Fibroblast of gingiva (primary cell): ENCODE results near the gene SNW1.
"Not testable (repeated sequence)": the region's sequence is repeated elsewhere in the genome, so short reads cannot be mapped to it uniquely, and the experiment has no call there.

Source experiments
- DNase-seq: peaks from one replicate; pipeline ENCODE4 v3.0.0-alpha.2; 2011; ENCODE audit warnings: low read depth

Gene SNW1

DNA sequence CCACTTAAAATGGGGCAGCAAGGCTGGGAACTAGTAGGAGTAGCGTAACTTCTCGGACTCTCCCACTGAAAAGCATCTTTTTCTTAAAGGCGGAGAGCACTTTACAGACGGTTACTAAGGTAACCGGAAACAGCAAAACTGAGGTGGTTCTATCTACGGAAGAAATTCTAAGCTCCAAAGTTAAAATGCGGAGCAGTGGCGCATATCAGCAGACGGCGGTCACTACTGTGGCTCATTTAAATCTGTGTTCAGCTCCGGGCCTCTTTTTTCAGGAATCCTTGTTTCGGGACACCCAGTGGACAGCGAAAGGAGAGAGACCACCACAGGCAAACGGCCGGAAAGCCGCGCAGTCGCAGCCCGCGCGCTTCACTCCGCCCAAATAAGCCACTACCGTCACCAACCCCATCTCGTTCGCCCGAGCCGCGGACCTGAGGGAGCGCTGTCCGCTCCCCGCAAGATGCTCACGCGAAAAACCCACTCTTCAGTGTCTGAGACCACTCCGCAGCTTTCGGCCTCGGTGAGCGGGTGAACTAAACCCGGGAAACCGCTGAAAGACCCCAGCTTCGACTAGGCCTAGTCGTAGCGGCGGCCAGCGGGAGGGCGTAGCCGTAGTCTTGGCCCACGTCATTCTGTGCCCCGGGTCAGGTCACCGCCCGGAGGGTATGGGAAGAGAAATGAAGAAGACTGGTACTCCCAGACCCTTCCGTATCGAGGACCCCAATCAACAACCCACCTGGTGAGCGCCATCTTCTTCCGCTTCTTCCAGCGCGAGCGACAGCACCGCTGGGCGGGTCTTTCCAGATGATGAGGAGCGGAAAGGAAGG is at the start of gene SNW1:
Gene SNW1 (minus strand): TSS at position 776 of the 824 bp plus-strand sequence. CDS start 29 bp downstream, at position 747.
- DNase-seq: peak; percentile 94

DNA sequence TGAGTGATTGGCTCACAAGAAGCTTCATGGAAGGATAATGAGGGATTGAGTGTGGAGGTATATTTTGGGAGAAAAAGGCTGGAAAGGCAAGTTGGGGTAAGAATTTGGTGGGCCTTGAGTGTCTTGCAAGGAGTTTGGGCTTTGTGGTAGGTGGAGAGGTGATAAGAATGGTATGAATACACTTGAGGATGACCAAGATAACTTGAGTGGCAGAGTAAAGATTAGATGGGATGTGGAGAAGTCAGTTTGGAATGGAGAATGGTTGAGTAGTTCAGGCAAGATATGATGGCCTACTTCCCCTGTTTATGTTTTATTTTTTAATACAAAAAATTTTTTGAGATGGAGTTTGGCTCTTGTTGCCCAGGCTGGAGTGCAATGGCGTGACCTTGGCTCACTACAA is 48.1 kb upstream of the SNW1 start:
- DNase-seq: no peak

DNA sequence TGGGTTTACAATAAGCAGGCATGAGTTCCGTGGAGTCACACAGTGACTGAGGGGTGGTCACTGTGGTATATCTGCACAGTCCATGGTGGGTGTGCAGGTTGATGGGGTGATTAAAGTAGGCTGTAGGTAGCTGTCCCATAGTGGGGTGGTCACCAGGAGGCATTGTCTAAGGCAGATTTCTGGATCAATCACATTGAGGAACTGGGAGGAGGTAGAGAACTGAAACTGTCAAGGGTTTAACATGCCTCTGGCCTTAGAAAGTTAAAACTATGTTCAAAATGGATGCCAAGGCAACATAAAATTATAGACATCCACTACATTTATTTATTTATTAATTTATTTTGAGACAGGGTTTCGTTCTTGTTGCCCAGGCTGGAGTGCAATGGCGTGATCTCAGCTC is 47.3 kb upstream of the SNW1 start:
- no peak for DNase-seq

DNA sequence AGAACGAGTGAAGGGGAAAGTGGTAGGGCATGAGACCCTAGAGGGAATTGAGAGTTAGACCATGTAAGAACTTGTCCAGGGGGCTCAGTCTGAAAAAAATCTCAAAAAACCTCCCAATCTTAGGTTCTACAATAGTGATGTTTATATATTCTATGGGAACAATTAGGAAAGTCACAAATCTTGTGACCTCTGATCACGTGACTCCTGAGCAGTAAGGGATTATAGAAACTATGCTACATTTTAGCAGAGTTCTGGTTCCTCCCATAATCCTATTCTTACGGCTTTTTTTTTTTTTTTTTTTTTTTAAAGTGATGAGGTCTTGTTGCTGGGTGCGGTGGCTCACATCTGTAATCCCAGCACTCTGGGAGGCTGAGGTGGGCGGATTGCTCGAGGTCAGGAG is 44.8 kb upstream of the SNW1 start:
- no peak for DNase-seq

DNA sequence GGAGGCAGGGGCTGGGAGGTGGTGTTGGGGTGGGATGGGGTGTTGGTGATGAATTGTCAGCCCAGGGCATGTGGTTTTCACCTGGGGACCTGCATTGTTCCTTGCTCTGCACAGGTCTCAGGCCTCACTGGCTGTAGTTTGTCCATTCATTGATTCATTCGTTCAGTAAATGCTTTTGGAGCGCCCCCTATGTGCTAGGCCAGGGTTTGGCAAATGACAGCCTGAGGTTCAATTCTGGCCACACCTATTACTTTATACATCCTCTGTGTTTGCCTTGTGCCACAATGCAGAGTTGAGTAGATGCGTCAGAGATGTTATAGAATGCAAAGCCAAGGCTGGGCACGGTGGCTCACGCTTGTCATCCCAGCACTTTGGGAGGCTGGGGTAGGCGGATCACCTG is 43.6 kb upstream of the SNW1 start:
- DNase-seq: no peak

DNA sequence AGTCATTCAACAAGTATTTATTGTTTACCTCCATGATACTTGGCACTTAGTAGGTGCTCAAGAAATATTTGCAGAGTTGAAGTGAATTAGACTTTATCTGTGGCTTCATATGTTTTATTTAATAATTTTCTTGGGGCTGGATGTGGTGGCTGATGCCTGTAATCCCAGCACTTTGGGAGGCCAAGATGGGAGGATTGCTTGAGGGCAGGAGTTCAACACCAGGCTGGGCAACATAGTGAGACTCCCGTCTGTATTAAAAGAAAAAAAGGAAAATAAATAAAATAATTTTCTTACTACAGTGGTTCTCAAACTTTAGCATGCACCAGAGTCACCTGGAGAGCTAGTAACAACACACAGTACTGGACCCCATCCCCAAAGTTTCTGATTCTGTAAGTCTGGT is 39.9 kb upstream of the SNW1 start:
- DNase-seq: no peak

DNA sequence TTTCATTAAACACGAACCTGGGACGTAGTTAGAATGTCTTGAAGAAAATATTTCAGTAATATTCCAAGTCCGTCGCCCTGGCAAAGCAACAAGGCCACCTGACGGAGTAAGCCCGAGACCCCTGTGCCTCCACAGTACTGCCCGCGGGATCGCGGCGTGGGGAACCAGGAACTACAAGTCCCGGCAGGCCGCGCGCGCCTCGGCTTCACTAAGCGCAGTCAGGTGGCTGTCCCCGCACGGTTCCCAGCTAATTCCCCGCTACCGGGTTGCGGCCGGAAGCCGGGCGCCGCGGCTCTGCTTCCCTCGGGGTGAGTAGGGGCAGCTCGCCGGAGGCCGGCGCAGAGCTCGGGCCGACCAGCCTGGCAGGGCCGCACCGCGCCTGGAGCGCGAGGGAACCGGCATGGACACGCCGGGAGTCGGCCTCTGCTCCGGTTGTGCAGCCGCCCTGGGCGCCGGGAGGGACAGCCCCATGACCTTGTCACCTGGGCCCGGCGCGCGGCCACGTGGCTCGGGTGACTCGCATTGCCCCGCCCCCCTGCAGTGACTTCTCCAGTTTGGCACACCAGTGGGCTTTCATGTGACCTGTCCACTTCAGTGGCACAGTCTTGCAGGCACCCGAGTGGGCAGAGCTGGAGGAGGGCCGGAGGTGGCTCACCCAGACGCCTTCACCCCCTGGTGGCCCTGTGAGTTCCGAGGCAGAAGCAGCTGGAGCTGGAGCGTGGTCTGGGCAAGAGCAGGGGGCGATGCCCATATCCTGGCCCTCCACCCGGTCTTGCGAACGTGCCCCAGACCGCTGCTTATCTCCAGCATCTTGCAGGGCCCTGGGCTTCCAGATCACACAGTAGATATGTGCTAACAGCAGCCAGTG is 39.1 kb upstream of the SNW1 start, which contains the start of gene ADCK1:
Gene ADCK1 (plus strand): TSS at position 247 of the 868 bp plus-strand sequence. CDS start 18,870 bp downstream, outside the sequence.
- peak; percentile 74 for DNase-seq

DNA sequence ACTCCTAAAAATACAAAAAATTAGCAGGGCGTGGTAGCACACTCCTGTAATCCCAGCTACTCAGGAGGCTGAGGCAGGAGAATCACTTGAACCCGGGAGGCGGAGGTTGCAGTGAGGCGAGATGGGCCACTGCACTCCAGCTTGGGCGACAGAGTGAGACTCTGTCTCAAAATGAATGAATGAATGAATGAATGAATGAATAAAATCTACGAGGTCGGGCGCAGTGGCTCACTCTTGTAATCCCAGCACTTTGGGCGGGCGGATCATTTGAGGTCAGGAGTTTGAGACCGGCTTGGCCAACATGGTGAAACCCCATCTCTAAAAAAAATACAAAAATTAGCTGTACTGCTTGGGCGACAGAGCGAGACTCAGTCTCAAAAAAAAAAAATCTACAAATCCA is 38.5 kb upstream of the SNW1 start:
- not testable (repeated sequence) for DNase-seq

DNA sequence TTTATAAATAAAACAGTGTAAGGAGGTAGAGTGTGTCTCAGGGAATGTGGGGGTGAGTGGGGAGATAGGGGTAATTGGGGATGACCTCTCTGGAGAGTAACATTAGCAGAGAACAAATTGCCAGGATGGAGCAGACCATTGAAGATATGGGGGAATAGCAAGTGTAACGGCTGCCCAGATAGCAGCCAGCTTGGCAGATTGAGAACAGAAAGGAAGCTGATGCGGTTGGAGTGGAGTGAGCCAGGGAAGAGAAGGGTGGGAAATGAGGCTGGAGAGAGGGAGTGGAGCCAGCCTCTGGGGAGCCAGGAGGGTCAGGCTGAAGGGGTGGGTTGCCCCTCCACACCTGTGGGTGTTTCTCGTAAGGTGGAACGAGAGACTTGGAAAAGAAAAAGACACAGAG is 33.4 kb upstream of the SNW1 start:
- DNase-seq: no peak

DNA sequence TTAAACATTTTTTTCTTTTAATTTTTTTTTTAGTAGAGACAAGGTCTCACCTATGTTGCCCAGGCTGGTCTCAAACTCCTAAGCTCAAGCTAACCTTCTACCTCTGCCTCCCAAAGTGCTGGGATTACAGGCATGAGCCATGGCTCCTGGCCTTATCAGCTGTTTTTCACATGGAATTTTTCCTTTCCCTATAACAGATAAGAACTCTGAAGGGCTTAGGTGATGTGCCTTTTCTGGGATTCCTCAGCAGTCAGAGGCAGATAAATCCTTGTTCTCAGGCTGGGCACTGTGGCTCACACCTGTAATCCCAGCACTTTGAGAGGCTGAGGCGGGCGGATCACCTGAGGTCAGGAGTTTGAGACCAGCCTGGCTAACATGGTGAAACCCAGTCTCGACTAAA is 32.3 kb upstream of the SNW1 start:
- not testable (repeated sequence) for DNase-seq

DNA sequence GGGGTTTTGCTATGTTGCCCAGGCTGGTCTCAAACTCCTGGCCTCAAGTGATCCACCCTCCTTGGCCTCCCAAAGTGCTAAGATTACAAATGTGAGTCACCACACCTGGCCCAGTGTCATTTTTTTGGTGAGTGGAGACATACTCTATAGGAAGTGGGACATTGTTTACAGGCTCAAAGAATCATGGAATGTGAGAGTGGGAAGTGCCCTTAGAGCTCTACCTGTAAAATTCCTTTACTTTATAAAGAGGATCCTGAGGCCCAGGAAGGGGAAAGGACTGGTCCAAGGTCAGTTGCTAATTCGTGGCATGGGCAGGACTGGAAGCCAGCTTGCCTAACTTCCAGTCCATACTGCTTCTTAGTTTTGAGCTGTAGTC is 30.3 kb upstream of the SNW1 start:
- DNase-seq: no peak

DNA sequence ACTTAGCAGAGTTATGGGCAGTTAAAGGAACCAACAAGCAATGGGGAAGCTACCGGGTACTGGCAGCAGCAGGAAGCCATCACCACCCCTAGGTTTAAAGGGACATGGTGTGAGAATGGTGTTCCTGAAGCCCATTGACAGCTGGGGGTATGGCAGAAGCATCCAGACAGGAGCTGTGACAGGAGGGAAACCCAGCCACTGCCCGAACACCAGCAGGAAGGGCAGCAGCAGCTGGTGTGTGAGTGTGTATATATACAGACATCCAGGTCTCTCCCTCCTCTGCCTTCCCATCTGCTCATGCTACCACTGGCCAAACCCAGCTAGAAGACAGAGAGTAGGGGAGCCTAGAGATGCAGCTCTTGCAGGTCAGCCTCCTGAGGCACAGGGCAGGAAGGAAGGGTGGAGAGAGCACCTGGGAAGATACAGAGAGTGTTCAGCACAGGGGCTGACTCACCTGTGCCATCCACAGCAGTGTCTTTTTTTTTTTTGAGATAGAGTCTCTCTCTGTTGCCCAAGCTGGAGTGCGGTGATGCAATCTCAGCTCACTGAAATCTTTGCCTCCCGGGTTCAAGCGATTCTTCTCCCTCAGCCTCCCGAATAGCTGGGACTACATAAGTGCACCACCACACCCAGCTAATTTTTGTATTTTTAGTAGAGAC is 29.7 kb upstream of the SNW1 start:
- DNase-seq: no peak

DNA sequence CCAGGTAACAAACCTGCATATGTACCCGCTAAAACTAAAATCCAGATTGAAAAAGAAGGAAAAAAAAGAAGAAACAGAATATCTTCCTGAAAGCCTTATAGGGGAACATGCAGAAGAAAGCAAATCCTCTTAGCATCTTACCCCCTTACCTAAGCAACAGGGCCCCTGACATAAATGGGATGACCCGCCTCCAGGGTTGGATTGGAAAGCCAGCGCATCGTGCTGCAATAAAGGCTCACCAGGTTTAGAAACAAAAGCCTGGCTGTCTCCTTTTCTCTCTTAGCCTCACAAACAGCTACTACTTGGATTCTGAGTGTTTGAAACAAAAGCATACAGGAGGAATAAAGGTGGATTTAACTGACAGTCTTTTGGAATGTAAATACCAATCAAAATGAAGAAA is 25.2 kb upstream of the SNW1 start:
- DNase-seq: no peak

DNA sequence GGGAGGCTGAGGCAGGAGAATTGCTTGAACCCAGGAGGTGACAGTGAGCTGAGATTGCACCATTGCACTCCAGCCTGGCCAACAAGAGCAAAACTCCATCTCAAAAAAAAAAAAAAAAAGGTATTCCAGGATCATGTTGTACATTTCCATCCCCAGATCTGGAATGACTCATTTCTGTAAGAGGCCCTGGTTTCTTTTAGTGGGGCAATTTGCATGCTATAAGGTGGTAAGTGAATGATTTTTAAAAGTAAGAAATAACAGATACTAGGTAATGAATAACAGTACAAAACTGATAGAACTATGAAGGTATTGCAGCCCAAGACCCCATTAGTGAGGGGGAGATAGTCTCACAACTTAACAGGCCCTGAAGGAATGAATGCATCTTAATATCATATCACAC is 21.2 kb upstream of the SNW1 start:
- no peak for DNase-seq

DNA sequence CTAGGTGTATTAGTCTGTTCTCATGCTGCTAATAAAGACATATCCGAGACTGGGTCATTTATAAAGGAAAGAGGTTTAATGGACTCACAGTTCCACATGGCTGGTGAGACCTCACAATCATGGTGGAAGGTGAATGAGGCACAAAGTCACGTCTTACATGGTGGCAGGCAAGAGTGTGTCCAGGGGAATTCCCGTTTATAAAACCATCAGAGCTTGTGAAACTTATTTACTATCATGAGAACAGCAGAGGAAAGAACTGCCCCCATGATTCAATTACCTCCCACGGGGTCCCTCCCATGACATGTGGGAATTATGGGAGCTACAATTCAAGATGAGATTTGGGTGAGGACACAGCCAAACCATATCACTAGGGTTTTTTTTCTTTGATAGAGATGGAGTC is 13.0 kb upstream of the SNW1 start:
- not testable (repeated sequence) for DNase-seq

DNA sequence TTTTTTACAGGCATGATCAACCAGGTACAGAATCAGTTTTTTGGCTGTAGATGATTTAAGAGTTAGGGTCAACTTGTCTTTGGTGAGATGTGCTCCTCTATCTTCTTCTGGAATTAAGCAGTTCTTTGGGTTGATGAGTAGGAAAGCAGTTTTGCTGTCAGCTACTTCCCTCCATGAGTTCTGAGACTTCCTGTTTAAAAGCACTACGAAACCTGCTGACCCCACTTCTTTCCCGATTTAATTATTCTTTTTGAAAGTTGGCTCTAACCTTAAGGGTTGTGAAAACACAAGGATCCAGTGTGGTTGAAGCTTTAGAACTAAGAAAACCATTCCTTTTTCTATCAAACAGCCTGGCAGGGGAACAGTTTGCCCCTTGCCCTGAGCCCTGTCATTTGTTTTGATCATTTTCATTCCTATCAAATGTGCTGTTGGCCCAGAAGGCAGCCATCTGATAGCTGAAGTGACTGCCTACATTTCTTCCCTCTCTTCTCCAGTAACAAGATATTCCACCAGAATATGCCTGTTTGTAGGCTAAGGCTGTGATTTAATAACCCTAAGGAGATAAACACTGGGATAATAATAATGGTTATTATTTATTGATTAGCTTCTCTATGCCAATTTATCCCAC is 7.6 kb upstream of the SNW1 start:
- DNase-seq: not testable (repeated sequence)

DNA sequence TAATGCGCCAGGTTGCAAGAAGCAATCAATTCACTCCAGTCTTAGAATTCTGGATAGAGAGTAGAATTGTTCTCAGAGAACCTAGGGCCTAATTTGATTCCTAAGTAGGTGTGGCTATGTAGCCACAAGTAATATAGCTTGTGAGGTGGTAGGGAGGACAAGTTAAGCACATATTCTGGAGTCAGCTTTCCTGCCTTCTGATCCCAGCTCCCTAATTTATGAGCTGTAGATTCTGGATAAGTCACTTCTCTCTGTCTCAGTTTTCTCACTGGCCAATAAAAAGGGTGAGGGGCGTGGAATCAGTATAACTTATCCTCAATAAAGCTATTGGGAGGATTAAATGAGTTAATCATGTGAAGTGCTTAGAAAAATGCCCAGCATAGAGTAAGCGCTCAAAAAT is 3.0 kb upstream of the SNW1 start:
- DNase-seq: no peak

DNA sequence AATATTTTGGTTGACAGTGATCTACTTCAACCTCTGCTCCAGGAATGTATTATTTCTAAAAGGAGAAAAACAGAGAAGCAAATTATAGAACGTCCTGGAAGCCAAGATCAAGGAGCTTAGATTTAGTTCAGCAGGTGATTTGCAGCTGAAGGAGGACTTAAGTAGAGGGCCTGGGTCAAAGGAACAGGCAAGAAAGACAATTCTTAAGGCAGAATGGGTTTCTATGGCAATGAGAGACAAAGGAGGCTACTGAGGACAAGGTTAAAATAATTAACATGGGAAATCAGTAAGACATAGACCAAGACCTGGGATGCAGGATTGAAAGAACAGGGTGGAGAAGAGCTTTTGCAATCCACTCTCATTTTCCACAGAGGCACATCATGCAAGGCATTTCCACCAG is 2.4 kb upstream of the SNW1 start:
- no peak for DNase-seq

DNA sequence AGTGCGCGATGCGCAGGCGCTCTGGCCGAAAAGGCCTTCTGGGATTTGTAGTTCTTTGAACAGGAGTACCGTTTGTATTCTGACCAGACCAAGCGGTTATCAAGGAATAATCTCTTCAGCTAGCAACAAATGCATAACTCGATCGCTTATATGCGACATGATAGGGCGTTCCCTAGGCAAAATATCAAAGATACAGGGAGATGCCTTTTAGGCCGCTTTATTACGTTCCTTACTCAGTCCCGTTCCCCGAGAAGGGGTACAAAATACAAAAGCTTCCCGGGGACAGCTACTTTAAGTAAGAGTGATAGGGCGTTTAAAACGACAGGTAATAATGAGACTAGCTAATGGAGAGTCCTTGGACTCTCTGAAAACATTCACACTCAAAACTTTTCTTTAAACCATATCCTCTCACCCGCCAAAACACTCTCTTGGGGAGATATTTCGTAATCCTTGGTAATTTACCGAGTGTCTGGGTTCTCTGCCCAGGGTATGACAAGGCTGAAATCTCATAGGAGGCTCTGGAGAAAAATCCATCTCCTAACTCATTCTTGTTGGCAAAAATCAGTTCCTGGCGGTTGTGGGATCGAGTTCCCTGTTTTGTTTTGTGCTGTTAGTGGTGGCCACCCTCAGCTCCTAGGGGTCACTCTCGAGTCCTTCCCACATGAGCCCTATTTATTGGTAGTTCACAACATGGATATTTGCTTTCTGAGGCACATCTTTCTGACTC is 412 bp upstream of the SNW1 start:
- peak; percentile 86 for DNase-seq

DNA sequence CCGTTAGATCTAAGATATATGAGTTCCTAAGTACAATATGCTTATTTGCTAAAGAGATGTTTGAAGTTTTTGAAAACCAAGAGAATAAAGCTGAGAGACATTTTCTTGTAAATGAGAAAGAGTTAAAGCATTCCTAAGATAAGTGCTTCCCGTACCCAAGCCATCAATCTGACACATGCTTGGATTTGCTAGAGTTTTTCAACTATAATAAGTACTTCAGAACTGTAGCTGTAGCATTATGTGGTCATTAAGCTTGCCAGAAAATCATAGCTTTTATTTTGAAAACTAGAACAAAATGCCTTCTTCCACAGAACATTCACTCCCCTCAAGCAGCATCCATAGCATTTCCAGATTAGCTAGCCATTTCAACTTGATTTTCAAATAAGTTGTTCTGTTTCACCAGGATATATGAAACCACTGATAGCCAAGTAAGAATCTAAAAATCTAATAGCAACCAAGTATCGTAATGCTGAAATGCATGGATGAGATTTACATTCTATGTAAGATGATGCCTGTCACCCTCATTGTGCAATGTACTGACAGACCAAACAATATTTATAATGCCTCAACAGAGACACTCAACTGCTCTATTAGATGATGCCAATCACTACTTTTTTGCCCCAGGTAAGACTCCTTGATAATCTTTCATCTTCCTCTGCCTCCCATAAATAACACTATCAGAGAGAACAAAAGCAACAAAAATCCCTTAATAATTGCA is 8.0 kb downstream of the SNW1 start:
- DNase-seq: no peak

DNA sequence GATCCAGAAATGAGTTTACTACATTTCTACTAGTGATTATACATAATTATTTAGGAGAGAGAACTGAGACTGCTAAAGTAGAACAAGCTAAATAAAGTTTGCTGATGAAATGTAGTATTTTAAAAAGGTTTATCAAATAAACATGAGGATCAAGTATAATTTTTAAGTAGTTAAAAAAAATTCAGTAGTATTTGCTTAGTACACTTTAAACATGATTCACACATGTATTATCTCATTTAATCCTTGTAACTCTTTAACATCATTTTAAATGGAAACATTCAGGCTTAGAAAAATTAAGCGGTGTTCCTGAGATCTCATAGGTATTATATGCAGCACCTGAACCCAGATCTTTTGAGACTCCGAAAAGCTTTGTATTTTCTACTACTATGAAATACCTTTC is 8.7 kb downstream of the SNW1 start:
- DNase-seq: no peak
